ENCODE data around the gene NNMT. TPM values are rescaled to one million over a fixed set of nuclear protein-coding genes. Genes with fewer than 3 reads are reported as not detected.
A peak's percentile ranks its signal among the peaks of the same experiment; 100 is the strongest.

Gene NNMT
- total RNA-seq, 1 donor from 2014 or later, result 1,107 TPM

- DNase-seq (ENCODE audit: low read depth), result no peak
Measured at GRCh38 chr11:114343493-114343892, 47.3 kb downstream of the NNMT start.

DNA sequence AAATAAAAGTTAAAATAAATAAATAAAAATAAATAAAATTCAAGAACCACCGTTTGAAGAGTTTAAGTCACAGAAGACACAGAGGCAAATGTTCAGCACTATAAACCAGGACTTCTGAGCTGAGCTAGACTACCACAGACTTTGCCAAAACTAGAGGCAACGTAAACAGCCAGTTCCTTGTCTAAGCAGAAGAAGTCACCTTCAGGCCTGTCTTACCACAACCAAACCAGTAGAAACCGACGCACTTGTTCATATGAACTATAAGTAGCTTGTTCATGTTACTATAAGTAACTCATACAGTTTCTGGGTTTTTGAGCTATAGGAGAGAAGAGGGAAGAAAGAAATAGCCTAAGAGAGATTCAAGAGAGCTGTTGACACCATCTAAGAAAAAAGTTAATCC is 48.3 kb downstream of the NNMT start:
- DNase-seq (ENCODE audit: low read depth), result no peak

GRCh38 chr11:114345575-114346222 is 49.5 kb downstream of the NNMT start:
- DNase-seq (ENCODE audit: low read depth), result no peak

- no peak for DNase-seq (ENCODE audit: low read depth)
Measured at GRCh38 chr11:114346709-114347141, 50.5 kb downstream of the NNMT start.

- peak; percentile 77 for DNase-seq (ENCODE audit: low read depth)
Measured at GRCh38 chr11:114348200-114349191, 52.3 kb downstream of the NNMT start.

GRCh38 chr11:114350022-114350421 is 53.8 kb downstream of the NNMT start:
- no peak for DNase-seq (ENCODE audit: low read depth)

DNA sequence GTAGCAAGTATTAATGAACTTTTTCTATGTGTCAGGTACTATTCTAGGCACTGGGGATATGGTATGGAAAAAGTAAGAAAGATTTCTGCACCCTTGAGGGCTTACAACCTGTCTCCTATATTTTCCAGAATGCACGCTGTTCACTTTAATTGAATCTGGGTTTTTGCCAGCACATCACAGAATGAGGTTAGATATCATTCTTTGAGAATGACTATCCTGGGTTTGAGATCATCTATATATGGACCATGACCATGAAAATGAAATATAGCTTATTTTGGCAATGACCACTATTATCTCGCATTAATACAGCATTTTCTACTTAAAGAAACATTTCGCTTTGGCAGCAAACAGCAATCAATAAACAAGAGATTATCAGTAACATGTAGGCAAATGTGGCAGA is 57.2 kb downstream of the NNMT start:
- no peak for DNase-seq (ENCODE audit: low read depth)

DNA sequence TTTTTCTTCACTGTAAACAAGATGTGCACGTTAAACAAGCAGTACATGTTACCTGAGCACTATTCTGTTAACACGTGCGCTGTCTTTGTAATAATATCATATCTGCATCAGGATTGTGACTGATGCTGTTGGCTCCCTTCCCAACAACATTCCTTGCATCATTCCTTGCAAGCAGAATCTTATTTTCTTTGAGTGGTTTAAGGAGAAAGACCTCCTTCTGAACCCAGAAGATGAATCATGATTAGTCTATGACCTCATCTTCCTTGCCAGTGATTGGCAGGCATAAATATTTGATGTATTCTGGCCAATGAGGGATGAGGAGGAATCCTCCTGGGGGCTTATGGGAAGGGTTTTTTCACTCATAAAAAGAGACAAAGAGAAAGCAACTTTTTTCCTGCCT is 57.9 kb downstream of the NNMT start:
- peak; percentile 56 for DNase-seq (ENCODE audit: low read depth)

DNA sequence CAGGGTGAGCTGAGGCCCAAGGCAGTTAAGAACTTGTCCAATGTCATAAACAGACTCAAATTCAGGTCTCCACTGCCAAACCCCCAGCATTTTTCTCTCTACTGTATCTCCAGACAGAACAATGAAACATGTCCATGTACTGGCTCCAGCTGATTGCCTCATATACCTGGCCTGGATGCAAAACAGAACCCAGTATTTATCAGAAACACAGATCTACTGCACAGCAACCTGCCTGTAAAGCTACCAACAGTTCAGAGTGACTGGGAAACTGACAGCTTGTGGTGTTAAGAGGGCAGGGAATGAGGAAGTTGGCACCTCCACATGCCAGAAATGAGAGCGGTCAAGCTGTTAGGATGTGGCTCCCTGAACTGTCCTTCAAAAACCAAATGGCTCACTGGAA is 62.5 kb downstream of the NNMT start:
- DNase-seq (ENCODE audit: low read depth), result no peak

- no peak for DNase-seq (ENCODE audit: low read depth)
Measured at GRCh38 chr11:114359342-114359741, 63.1 kb downstream of the NNMT start.

DNA sequence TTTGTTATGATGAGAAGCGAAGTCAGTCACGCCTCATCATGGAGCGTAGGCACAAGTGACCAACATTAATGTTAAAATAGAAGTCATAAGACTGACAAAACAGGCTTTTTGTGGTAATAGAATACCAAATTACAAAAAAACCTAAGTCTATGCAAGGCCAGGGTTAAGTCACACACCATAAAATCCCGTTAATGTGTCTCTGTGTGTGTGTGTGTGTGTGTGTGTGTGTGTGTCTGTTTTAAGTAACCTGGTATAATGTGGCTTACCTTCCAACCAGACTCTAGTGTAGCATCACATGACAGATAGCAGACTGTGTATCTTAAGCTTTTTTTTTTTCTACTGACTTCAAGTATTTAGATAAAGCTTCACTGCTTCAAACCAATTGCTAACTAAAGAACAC is 66.1 kb downstream of the NNMT start:
- no peak for DNase-seq (ENCODE audit: low read depth)

DNA sequence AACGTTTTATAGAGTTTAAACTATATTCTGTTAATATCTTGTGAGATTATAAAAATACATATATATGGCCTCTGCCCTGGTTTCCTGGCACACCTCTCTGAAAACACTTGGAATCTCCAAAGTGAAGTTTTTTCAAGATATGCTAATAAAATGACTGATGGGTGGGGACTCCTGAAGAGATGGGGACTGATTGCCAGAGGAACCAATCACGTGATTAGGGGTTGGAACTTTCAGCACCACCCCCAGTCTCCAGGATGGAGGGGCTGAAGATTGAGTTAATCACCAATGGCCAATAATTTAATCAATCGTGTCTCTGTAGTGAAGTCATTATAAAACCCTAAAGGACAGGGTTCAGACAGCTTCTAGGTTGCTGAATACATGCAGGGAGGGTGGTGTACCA is 66.8 kb downstream of the NNMT start:
- no peak for DNase-seq (ENCODE audit: low read depth)

Other genes starting within 250 kb of the NNMT start
- gene ZBTB16, start 236.7 kb upstream of the NNMT start, total RNA-seq, result 0.53 and 0.78 TPM in 2 replicates
- gene C11orf71, start 104.1 kb downstream of the NNMT start, total RNA-seq, result 3.4 and 5.1 TPM in 2 replicates
- gene RBM7, start 104.3 kb downstream of the NNMT start, total RNA-seq, result 15.9 and 19.1 TPM in 2 replicates
- 87.5 and 98.0 TPM in 2 replicates for gene REXO2, start 143.1 kb downstream of the NNMT start, total RNA-seq

Measured in myocyte (in vitro differentiated cells).